ENCODE data around the gene UGT1A6.

The UGT1A6 gene

GRCh38 chr2:233671290-233672161 lies 21.2 kb upstream of the UGT1A6 start, which contains the start of gene UGT1A9:
UGT1A9 (plus strand) TSS chr2:233671898; CDS start chr2:233671935, 37 bp downstream.
- no peak within 1 kb of the TSS for H3K4me3 Mint-ChIP-seq

GRCh38 chr2:233672886-233673285 lies 19.8 kb upstream of the UGT1A6 start:
- Mint-ChIP-seq H3K4me3 (no peak overlapping the region), H3K27me3 (ENCODE audit: low read depth) (peaks cover 6% of the 10 kb centered on the region), H3K36me3 (ENCODE audit: low read depth) (no peaks in the 10 kb centered on the region), H3K4me1 (peaks cover 6% of the 10 kb centered on the region), H3K27ac (no peak overlapping the region), H3K9me3 (peaks cover 11% of the 10 kb centered on the region)
- TF ChIP-seq CTCF (IDR thresholded peaks at IDR 0.05; ENCODE audit: unreplicated experiment in 3 of 3), result no peak

More at GRCh38 chr2:233671290-233672161, 21.2 kb upstream of the UGT1A6 start, which contains the start of gene UGT1A9:
- peaks cover 6% of the 10 kb centered on the region for H3K27me3 Mint-ChIP-seq (ENCODE audit: low read depth)
- peaks cover 10% of the 10 kb centered on the region for H3K9me3 Mint-ChIP-seq
- H3K27ac Mint-ChIP-seq, result no peak within 1 kb of the TSS
- H3K4me1 Mint-ChIP-seq, result peaks cover 6% of the 10 kb centered on the region
- H3K36me3 Mint-ChIP-seq (ENCODE audit: low read depth), result no peaks in the 10 kb centered on the region
- TF ChIP-seq CTCF (IDR thresholded peaks at IDR 0.05; ENCODE audit: unreplicated experiment in 3 of 3), result no peak

GRCh38 chr2:233673896-233674295 lies 18.8 kb upstream of the UGT1A6 start:
- Mint-ChIP-seq H3K27me3 (ENCODE audit: low read depth) (peaks cover under 1% of the 10 kb centered on the region), H3K4me3 (no peak overlapping the region), H3K36me3 (ENCODE audit: low read depth) (no peaks in the 10 kb centered on the region), H3K4me1 (peaks cover 6% of the 10 kb centered on the region), H3K27ac (no peak overlapping the region), H3K9me3 (peaks cover 3% of the 10 kb centered on the region)
- TF ChIP-seq CTCF (IDR thresholded peaks at IDR 0.05; ENCODE audit: unreplicated experiment in 3 of 3), result no peak

- Mint-ChIP-seq H3K36me3 (ENCODE audit: low read depth) (no peaks in the 10 kb centered on the region), H3K27me3 (ENCODE audit: low read depth) (no peaks in the 10 kb centered on the region), H3K9me3 (peaks cover 3% of the 10 kb centered on the region), H3K4me1 (peaks cover 6% of the 10 kb centered on the region), H3K4me3 (no peak overlapping the region), H3K27ac (no peak overlapping the region)
- TF ChIP-seq CTCF (IDR thresholded peaks at IDR 0.05; ENCODE audit: unreplicated experiment in 3 of 3), result no peak
These were observed 18.4 kb upstream of the UGT1A6 start for GRCh38 chr2:233674314-233674713.

GRCh38 chr2:233674995-233675394 lies 17.7 kb upstream of the UGT1A6 start:
- H3K36me3 Mint-ChIP-seq (ENCODE audit: low read depth), result no peaks in the 10 kb centered on the region
- H3K27me3 Mint-ChIP-seq (ENCODE audit: low read depth), result no peaks in the 10 kb centered on the region
- H3K9me3 Mint-ChIP-seq, result peaks cover 3% of the 10 kb centered on the region
- no peak overlapping the region for H3K4me3 Mint-ChIP-seq
- peaks cover 6% of the 10 kb centered on the region for H3K4me1 Mint-ChIP-seq
- no peak overlapping the region for H3K27ac Mint-ChIP-seq
- TF ChIP-seq CTCF (IDR thresholded peaks at IDR 0.05; ENCODE audit: unreplicated experiment in 3 of 3), result no peak

GRCh38 chr2:233676046-233676445 lies 16.6 kb upstream of the UGT1A6 start:
- no peaks in the 10 kb centered on the region for H3K27me3 Mint-ChIP-seq (ENCODE audit: low read depth)
- H3K36me3 Mint-ChIP-seq (ENCODE audit: low read depth), result no peaks in the 10 kb centered on the region
- peaks cover 6% of the 10 kb centered on the region for H3K4me1 Mint-ChIP-seq
- no peak overlapping the region for H3K27ac Mint-ChIP-seq
- peaks cover 3% of the 10 kb centered on the region for H3K9me3 Mint-ChIP-seq
- TF ChIP-seq CTCF (IDR thresholded peaks at IDR 0.05; ENCODE audit: unreplicated experiment in 3 of 3), result no peak
- no peak overlapping the region for H3K4me3 Mint-ChIP-seq
